ENCODE results near the gene YWHAH.

The YWHAH gene

GRCh38 chr22:31897842-31898805, 46.2 kb upstream of the YWHAH start:
- DNase-seq (ENCODE audit: low read depth in 1 of 2, low spot score in 1 of 2), result no peak
- TF ChIP-seq POLR2AphosphoS5 (IDR thresholded peaks at IDR 0.05; ENCODE audit: low read depth) (no peak), GABPA (IDR thresholded peaks at IDR 0.05; ENCODE audit: low read depth) (no peak), SPI1 (IDR thresholded peaks at IDR 0.05; ENCODE audit: borderline replicate concordance, low read depth) (no peak), CTCF (IDR thresholded peaks at IDR 0.05; ENCODE audit: insufficient read depth, low read length) (no peak), REST (IDR thresholded peaks at IDR 0.05; ENCODE audit: insufficient replicate concordance, low read depth) (no peak)

GRCh38 chr22:31898926-31899325, 45.4 kb upstream of the YWHAH start:
- TF ChIP-seq CTCF (IDR thresholded peaks at IDR 0.05; ENCODE audit: insufficient read depth, low read length) (no peak), REST (IDR thresholded peaks at IDR 0.05; ENCODE audit: insufficient replicate concordance, low read depth) (no peak), POLR2AphosphoS5 (IDR thresholded peaks at IDR 0.05; ENCODE audit: low read depth) (no peak), SPI1 (IDR thresholded peaks at IDR 0.05; ENCODE audit: borderline replicate concordance, low read depth) (no peak), GABPA (IDR thresholded peaks at IDR 0.05; ENCODE audit: low read depth) (no peak)
- Histone ChIP-seq H3K27ac (replicated peaks) (no peak overlapping the region), H3K4me3 (replicated peaks; ENCODE audit: insufficient read depth, low read length) (no peak overlapping the region), H3K27me3 (ENCODE audit: insufficient read depth, poor library complexity, severe bottlenecking) (no peaks in the 10 kb centered on the region)
- no peak for DNase-seq (ENCODE audit: low read depth in 1 of 2, low spot score in 1 of 2)

More at GRCh38 chr22:31897842-31898805, 46.2 kb upstream of the YWHAH start:
- H3K27me3 ChIP-seq (ENCODE audit: insufficient read depth, poor library complexity, severe bottlenecking), result no peaks in the 10 kb centered on the region
- no peak overlapping the region for H3K27ac ChIP-seq (replicated peaks)
- no peak overlapping the region for H3K4me3 ChIP-seq (replicated peaks; ENCODE audit: insufficient read depth, low read length)

- H3K4me3 ChIP-seq (replicated peaks; ENCODE audit: insufficient read depth, low read length), result no peak overlapping the region
- no peak overlapping the region for H3K27ac ChIP-seq (replicated peaks)
- TF ChIP-seq GABPA (IDR thresholded peaks at IDR 0.05; ENCODE audit: low read depth), result no peak
- no peak for TF ChIP-seq CTCF (IDR thresholded peaks at IDR 0.05; ENCODE audit: insufficient read depth, low read length)
- TF ChIP-seq REST (IDR thresholded peaks at IDR 0.05; ENCODE audit: insufficient replicate concordance, low read depth), result no peak
- TF ChIP-seq POLR2AphosphoS5 (IDR thresholded peaks at IDR 0.05; ENCODE audit: low read depth), result no peak
- no peak for TF ChIP-seq SPI1 (IDR thresholded peaks at IDR 0.05; ENCODE audit: borderline replicate concordance, low read depth)
- no peak for DNase-seq (ENCODE audit: low read depth in 1 of 2, low spot score in 1 of 2)
- H3K27me3 ChIP-seq (ENCODE audit: insufficient read depth, poor library complexity, severe bottlenecking), result no peaks in the 10 kb centered on the region
Measured at GRCh38 chr22:31899669-31900068, 44.7 kb upstream of the YWHAH start.

Data from HL-60 (cell line).